ENCODE measurements around the gene CPED1.
A peak's percentile ranks its signal among the peaks of the same experiment; 100 is the strongest.
"Not testable (repeated sequence)": the region's sequence is repeated elsewhere in the genome, so short reads cannot be mapped to it uniquely, and the experiment has no call there.

CPED1 gene

GRCh38 chr7:121001234-121001906 lies 12.9 kb downstream of the CPED1 start:
- no peak overlapping the region for H3K4me3 ChIP-seq (ENCODE audit: low read depth, low read length)
- DNase-seq (ENCODE audit: low read depth), result no peak
- no peak for TF ChIP-seq CTCF (conservative IDR thresholded peaks at IDR 0.05; ENCODE audit: low read depth, low read length)

- DNase-seq (ENCODE audit: low read depth), result no peak
These were observed 13.7 kb downstream of the CPED1 start for GRCh38 chr7:121002048-121002756.

GRCh38 chr7:121002757-121003200 lies 14.3 kb downstream of the CPED1 start:
- TF ChIP-seq CTCF (conservative IDR thresholded peaks at IDR 0.05; ENCODE audit: low read depth, low read length), result no peak
- no peak overlapping the region for H3K4me3 ChIP-seq (ENCODE audit: low read depth, low read length)
- peak; percentile 48 for DNase-seq (ENCODE audit: low read depth)

More at GRCh38 chr7:121002048-121002756, 13.7 kb downstream of the CPED1 start:
- H3K4me3 ChIP-seq (ENCODE audit: low read depth, low read length), result no peak overlapping the region
- TF ChIP-seq CTCF (conservative IDR thresholded peaks at IDR 0.05; ENCODE audit: low read depth, low read length), result no peak

- no peak for TF ChIP-seq CTCF (conservative IDR thresholded peaks at IDR 0.05; ENCODE audit: low read depth, low read length)
These were observed 15.6 kb downstream of the CPED1 start for GRCh38 chr7:121003986-121004685.

GRCh38 chr7:121005058-121005457 lies 16.5 kb downstream of the CPED1 start:
- DNase-seq (ENCODE audit: low read depth); H3K4me3 ChIP-seq (ENCODE audit: low read depth, low read length): not testable (repeated sequence)

More at GRCh38 chr7:121003986-121004685, 15.6 kb downstream of the CPED1 start:
- DNase-seq (ENCODE audit: low read depth), result no peak
- no peak overlapping the region for H3K4me3 ChIP-seq (ENCODE audit: low read depth, low read length)

GRCh38 chr7:121005996-121006584 lies 17.6 kb downstream of the CPED1 start:
- H3K4me3 ChIP-seq (ENCODE audit: low read depth, low read length), result no peak overlapping the region
- TF ChIP-seq CTCF (conservative IDR thresholded peaks at IDR 0.05; ENCODE audit: low read depth, low read length), result no peak
- DNase-seq (ENCODE audit: low read depth), result peak; percentile 33
